HG03175 (cell line): Measurements from ENCODE around the gene MT1A.
"Not testable (repeated sequence)": the region's sequence is repeated elsewhere in the genome, so short reads cannot be mapped to it uniquely, and the experiment has no call there.

ENCODE experiments used
- ATAC-seq: cut with Tn5 transposase; IDR thresholded peaks from one replicate; pipeline ENCODE4 v1.9.1; 2021; ENCODE audit warnings: mild to moderate bottlenecking, moderate library complexity; ENCODE audit not compliant: unreplicated experiment

MT1A gene

GRCh38 chr16:56652600-56652999, 14.1 kb downstream of the MT1A start:
- no peak for ATAC-seq

DNA sequence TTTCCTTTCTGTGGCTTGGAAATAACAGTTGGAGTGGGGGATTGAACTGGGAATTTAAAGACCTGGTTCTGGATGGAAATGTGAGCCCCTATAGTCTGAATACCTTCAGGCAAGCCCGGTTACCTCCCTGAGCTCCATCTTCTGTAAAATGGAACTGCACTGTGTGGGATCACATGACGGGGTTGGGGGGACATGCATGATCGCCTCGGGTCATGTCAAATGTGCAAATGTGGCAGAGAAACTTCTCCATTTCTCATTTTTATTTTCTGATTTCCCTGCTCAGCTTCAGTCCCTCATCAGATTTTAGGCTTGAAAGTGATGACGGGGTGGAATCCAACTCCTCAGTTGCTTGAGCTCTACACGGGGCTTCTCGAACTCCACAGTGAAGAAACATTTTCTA, 14.8 kb downstream of the MT1A start:
- ATAC-seq = no peak

- ATAC-seq = peak; percentile 57
Measured at GRCh38 chr16:56657555-56658326, 19.3 kb downstream of the MT1A start, which contains the start of gene MT1F. Gene MT1F (plus strand): TSS chr16:56657959. CDS start chr16:56658059, 100 bp downstream.

DNA sequence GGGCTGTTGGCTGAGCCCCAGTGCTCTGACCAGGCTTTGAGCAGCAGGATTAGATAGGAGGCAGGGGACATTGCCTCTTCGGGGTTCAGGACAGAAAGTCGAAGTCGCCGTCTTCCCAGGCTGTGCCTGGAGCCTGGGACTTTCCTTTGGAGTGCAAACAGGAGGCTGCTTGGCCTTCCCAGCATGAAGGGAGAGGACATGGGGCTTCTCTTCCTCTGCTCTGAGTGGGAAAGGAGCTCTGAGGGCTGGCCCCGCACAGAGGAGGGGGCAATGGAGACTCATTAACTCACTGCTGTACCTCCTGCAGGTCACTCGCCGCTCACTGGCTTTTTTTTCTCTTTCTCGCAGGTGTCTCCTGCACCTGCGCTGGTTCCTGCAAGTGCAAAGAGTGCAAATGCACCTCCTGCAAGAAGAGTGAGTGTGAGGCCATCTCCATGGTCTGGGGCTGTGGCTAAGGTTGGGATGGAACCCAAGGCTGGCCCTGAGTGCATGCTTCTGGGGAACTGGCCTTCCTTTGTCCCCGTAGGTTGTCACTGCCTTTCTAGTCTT, 19.9 kb downstream of the MT1A start:
- ATAC-seq = no peak

GRCh38 chr16:56662357-56663354, 24.2 kb downstream of the MT1A start:
- no peak for ATAC-seq

GRCh38 chr16:56664506-56664905, 26.0 kb downstream of the MT1A start:
- no peak for ATAC-seq

GRCh38 chr16:56665286-56666261, 27.1 kb downstream of the MT1A start:
- not testable (repeated sequence) for ATAC-seq

GRCh38 chr16:56667581-56668571, 29.4 kb downstream of the MT1A start, which contains the start of gene MT1G:
Gene MT1G (minus strand): TSS chr16:56668065. CDS start chr16:56667993, 72 bp downstream.
- no peak for ATAC-seq

DNA sequence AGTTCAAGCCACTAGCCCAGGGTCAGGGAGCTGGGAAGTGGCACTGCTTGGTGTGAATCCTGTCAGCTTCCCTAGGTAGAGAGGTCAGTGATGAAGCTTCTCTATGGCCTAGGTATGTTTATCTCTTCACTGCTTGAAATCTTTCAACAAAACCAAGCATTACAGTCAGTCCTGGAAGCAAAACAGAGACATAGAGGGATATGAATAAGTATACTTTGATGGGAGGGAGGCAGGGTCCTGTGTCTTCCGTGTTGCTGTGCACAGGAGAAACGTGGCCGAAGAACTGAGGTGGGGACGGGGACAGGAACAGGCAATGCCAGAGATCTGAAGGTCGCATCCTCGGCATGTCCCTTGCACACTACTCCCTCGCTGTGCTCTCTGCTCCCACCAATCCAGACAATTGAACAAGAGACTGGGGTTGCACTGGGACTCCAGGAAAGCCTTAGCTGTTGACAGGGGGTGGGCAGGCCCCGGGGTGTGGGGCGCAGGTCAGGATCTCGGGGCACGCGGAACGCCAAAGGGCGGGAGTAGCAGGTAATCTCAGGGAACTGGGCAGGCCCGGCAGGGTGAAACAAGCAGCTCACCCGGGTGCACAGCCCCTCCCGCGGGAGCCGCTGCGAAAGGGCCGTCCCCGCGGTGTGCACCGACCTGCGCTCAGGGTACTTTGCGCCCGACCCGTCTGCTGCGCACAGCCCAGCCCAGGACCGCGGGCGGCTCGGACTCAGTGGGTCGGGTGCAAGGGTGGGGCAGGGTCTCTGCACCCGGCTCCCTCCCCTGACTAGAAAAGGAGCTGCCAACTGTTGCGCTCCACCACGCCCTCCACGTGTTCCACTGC, 30.8 kb downstream of the MT1A start, which contains the start of gene MT1H:
Gene MT1H, plus strand, starts transcription at position 810 of the 835 bp plus-strand sequence. CDS start 71 bp downstream, outside the sequence.
- no peak for ATAC-seq

GRCh38 chr16:56669840-56670619, 31.6 kb downstream of the MT1A start:
- ATAC-seq = no peak

GRCh38 chr16:56670620-56670934, 32.1 kb downstream of the MT1A start:
- no peak for ATAC-seq

DNA sequence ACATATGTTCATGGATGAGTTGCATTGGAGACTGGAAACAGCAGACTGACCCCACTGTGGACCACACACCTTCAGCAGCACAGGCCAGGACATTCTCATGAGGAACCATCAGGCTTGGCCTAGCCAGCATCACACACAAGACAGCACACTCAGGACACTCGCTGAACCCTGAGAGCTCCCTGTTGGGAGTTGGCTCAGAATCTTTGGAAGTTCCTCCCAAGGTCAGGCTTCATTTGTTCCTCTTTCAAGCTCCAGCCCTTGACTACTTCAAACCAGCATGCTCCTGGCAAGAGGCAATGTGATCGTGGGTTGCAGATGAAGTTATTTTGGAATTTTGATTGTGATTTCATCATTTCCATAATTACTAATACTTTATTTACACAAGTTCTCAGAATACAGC, 33.2 kb downstream of the MT1A start:
- not testable (repeated sequence) for ATAC-seq

DNA sequence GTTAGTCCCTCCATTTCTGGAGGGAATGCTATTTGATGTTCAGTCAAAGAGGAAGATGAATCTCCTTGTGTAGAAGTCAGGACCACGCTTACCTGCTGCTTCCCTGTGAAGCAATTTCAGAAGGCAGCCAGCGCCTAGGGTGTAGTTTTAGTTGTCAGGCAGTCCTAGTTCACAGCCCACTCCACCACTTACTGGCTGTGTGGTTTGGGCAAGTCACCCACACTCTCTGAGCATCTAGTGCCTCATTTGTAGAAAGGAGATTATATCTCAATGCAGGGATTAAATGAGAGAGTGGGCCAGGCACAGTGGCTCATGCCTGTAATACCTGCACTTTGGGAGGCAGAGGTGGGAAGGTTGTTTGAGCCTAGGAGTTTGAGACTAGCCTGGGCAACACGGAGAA, 33.7 kb downstream of the MT1A start:
- ATAC-seq = not testable (repeated sequence)

DNA sequence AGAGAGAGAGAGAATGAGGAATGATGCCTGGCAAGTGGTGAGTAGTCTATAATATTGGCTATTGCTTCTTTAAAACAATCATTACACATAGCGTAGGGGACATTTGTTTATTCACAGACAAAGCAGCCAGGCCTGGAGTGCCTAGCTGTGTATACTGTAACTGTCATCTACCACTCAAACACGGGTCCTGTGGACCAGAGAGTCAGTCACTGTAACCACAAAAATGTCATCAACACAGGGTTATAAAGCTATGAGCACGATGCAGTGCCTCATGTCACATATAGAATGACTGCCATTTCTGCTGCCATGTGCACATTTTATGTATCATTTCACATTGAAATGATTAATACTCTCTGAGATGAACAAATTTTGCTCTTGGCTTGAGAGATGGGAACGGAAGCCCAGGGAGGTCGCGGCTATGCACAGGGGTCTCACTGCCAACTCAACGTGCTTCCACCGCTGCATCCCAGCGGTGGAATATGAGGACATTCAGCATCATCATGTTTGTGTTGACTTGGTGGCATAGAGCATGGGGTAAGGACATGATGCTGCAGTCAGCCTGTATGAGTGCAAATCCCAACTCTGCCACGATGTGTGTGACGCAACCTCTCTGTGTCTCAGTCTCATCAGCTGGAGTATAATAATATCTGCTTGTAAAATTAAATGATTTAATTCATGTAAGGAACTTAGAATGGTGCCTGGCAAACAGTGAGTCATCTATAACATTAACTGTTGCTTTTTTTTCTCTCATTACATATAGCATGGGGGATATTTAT, 34.5 kb downstream of the MT1A start:
- ATAC-seq = no peak

- no peak for ATAC-seq
Measured at GRCh38 chr16:56673921-56674320, 35.5 kb downstream of the MT1A start.

DNA sequence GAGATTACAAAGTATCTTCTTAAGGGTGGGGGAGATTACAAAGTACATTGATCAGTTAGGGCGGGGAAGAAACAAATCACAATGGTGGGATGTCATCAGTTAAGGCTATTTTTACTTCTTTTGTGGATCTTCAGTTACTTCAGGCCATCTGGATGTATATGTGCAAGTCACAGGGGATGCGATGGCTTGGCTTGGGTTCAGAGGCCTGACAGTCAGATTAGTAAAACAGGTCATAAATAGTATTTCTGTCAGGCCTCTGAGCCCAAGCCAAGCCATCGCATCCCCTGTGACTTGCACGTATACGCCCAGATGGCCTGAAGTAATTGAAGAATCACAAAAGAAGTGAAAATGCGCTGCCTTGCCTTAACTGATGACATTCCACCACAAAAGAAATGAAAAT, 36.1 kb downstream of the MT1A start:
- ATAC-seq = not testable (repeated sequence)
